Measurements from ENCODE around the gene LBHD2.

LBHD2 gene

GRCh38 chr14:103089386-103090335, 5.7 kb downstream of the LBHD2 start:
- Histone ChIP-seq H3K27me3 (ENCODE audit: control insufficient read depth in 5 of 5, insufficient read depth in 4 of 5, low read length in 5 of 5) (peaks cover 0 to 15% (median 4%) of the 10 kb centered on the region in 5 donors), H3K27ac (ENCODE audit: low read depth, low read length) (no peak overlapping the region)

GRCh38 chr14:103090481-103091020, 6.5 kb downstream of the LBHD2 start:
- H3K4me1 ChIP-seq (ENCODE audit: control insufficient read depth in 5 of 5, insufficient read depth in 5 of 5, low read length in 5 of 5), result peaks cover 0 to 23% (median 16%) of the 10 kb centered on the region in 5 donors
- H3K27me3 ChIP-seq (ENCODE audit: control insufficient read depth in 5 of 5, insufficient read depth in 4 of 5, low read length in 5 of 5), result peaks cover 0 to 8% (median 2%) of the 10 kb centered on the region in 5 donors
- no peak overlapping the region for H3K27ac ChIP-seq (ENCODE audit: low read depth, low read length)
- no peak overlapping the region for H3K9ac ChIP-seq (ENCODE audit: low read length in 5 of 5)
- no peak overlapping the region for H3K4me3 ChIP-seq (ENCODE audit: low read depth in 1 of 5, low read length in 5 of 5)
- H3K9me3 ChIP-seq (ENCODE audit: control insufficient read depth in 5 of 5, low read length in 5 of 5), result no peaks in the 10 kb centered on the region
- H3K36me3 ChIP-seq (ENCODE audit: control insufficient read depth in 5 of 5, insufficient read depth in 5 of 5, low read length in 5 of 5), result no peaks in the 10 kb centered on the region

More at GRCh38 chr14:103089386-103090335, 5.7 kb downstream of the LBHD2 start:
- Histone ChIP-seq H3K4me3 (ENCODE audit: low read depth in 1 of 5, low read length in 5 of 5) (no peak overlapping the region), H3K9ac (ENCODE audit: low read length in 5 of 5) (no peak overlapping the region), H3K36me3 (ENCODE audit: control insufficient read depth in 5 of 5, insufficient read depth in 5 of 5, low read length in 5 of 5) (no peaks in the 10 kb centered on the region), H3K4me1 (ENCODE audit: control insufficient read depth in 5 of 5, insufficient read depth in 5 of 5, low read length in 5 of 5) (peaks cover 0 to 17% (median 14%) of the 10 kb centered on the region in 5 donors), H3K9me3 (ENCODE audit: control insufficient read depth in 5 of 5, low read length in 5 of 5) (no peaks in the 10 kb centered on the region)

DNA sequence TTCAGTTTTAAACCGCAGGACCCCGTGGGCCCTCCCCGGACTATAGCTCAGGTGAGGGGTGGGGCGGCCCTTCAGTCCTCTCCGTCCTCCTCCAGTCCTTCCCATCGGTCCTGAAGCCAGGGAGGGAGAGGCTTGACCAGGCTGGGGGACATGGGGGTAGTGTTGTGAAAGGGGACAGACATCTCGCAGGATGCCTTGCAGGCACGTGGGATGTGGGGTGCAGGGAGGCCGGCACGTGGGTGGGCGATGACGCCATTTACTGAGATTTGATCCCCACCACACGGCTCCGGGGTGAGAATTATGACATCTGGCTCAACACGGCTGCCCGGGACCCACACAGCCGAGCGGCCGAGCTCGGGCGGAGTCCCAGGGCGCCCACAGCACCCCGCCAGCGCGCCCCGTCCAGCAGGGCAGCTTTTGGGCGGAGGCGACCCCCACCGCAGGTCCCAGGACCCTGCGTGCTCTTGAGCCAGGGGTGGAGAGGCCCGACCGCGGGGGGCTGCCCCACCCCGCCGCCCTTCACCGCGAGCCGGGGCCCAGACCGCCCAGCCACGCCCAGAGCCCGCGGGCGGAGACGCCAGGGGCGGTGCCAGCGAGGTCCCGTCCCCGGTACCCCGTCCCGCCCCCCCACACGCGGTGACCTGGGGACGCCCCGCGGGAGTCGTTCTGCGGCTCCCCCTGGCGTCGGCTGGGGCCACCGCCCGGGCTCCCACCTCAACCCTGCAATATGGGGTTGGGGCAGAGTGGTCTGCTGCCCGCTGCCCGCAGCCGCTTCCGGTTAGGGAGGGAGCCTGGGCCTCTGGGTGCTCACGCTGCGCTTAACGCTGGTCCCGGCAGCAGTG, 7.3 kb downstream of the LBHD2 start:
- Histone ChIP-seq H3K36me3 (ENCODE audit: control insufficient read depth in 5 of 5, insufficient read depth in 5 of 5, low read length in 5 of 5) (no peaks in the 10 kb centered on the region), H3K4me1 (ENCODE audit: control insufficient read depth in 5 of 5, insufficient read depth in 5 of 5, low read length in 5 of 5) (peaks cover 0 to 23% (median 16%) of the 10 kb centered on the region in 5 donors), H3K4me3 (ENCODE audit: low read depth in 1 of 5, low read length in 5 of 5) (peak overlapping the region in 4 of 5 donors; percentile 44 to 66 (median 56)), H3K9me3 (ENCODE audit: control insufficient read depth in 5 of 5, low read length in 5 of 5) (no peaks in the 10 kb centered on the region), H3K27me3 (ENCODE audit: control insufficient read depth in 5 of 5, insufficient read depth in 4 of 5, low read length in 5 of 5) (peaks cover 0 to 8% (median 2%) of the 10 kb centered on the region in 5 donors), H3K9ac (ENCODE audit: low read length in 5 of 5) (peak overlapping the region in 3 of 5 donors; percentile 48 to 71 (median 66)), H3K27ac (ENCODE audit: low read depth, low read length) (peak overlapping the region; percentile 23)

DNA sequence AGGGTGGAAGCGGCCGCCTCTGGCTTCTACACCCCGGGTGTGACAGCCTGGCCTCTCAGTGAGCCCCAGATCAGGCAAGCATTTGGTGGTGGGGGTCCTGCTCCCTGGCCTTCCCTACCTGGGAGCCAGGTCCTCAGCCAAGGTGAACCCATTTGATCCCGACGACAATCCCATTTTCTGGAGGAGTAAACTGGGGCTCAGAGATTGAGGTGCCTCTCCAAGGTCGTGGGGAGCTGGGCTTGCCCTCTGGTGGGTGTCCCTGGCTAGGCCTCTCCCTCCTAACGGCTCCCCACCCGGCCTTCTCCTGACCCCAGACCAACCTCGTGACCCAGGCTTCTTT, 7.8 kb downstream of the LBHD2 start:
- Histone ChIP-seq H3K4me3 (ENCODE audit: low read depth in 1 of 5, low read length in 5 of 5) (peak overlapping the region in 4 of 5 donors; percentile 44 to 66 (median 56)), H3K9me3 (ENCODE audit: control insufficient read depth in 5 of 5, low read length in 5 of 5) (no peaks in the 10 kb centered on the region), H3K36me3 (ENCODE audit: control insufficient read depth in 5 of 5, insufficient read depth in 5 of 5, low read length in 5 of 5) (no peaks in the 10 kb centered on the region), H3K4me1 (ENCODE audit: control insufficient read depth in 5 of 5, insufficient read depth in 5 of 5, low read length in 5 of 5) (peaks cover 0 to 23% (median 16%) of the 10 kb centered on the region in 5 donors), H3K27ac (ENCODE audit: low read depth, low read length) (peak overlapping the region; percentile 23), H3K27me3 (ENCODE audit: control insufficient read depth in 5 of 5, insufficient read depth in 4 of 5, low read length in 5 of 5) (peaks cover 0 to 5% (median under 1%) of the 10 kb centered on the region in 5 donors), H3K9ac (ENCODE audit: low read length in 5 of 5) (peak overlapping the region in 2 of 5 donors; percentile 48 to 71)

DNA sequence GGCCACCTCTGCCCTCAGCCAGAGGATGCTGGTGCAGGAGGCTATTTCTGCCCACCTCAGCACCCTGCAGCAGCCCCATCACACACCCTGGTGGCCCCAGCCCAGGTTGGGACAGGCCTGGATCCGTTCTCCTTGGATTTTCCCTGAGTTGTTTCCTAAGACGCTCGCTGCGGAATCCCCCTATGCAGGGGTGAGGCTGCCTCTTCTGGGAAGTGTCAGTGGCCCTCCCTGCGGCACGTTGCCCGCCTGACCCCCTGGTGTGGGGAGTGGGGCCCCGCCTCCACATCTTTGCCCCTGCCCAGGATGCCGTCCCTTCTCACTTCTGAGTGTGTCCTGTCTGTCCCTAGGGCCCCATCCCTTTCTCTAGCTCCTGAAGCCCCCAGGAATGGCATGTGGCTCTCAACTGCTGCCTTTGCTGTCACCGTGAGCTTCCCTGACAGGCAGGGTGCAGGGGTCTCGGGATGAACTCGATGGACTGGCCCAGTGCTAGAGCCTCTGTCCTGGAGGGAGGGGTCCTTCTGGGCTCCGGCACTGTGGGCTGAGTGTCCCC, 9.9 kb downstream of the LBHD2 start:
- Histone ChIP-seq H3K27ac (ENCODE audit: low read depth, low read length) (no peak overlapping the region), H3K9me3 (ENCODE audit: control insufficient read depth in 5 of 5, low read length in 5 of 5) (no peaks in the 10 kb centered on the region), H3K4me1 (ENCODE audit: control insufficient read depth in 5 of 5, insufficient read depth in 5 of 5, low read length in 5 of 5) (peaks cover 0 to 23% (median 16%) of the 10 kb centered on the region in 5 donors), H3K9ac (ENCODE audit: low read length in 5 of 5) (no peak overlapping the region), H3K4me3 (ENCODE audit: low read depth in 1 of 5, low read length in 5 of 5) (peak overlapping the region in 1 of 5 donors; percentile 14), H3K36me3 (ENCODE audit: control insufficient read depth in 5 of 5, insufficient read depth in 5 of 5, low read length in 5 of 5) (no peaks in the 10 kb centered on the region), H3K27me3 (ENCODE audit: control insufficient read depth in 5 of 5, insufficient read depth in 4 of 5, low read length in 5 of 5) (peaks cover 0 to 5% (median 0%) of the 10 kb centered on the region in 5 donors)

- H3K27ac ChIP-seq (ENCODE audit: low read depth, low read length), result peak within 1 kb of the TSS; percentile 37
- peaks cover 0 to 5% (median 3%) of the 10 kb centered on the region in 5 donors for H3K27me3 ChIP-seq (ENCODE audit: control insufficient read depth in 5 of 5, insufficient read depth in 4 of 5, low read length in 5 of 5)
- no peaks in the 10 kb centered on the region for H3K9me3 ChIP-seq (ENCODE audit: control insufficient read depth in 5 of 5, low read length in 5 of 5)
- H3K36me3 ChIP-seq (ENCODE audit: control insufficient read depth in 5 of 5, insufficient read depth in 5 of 5, low read length in 5 of 5), result no peaks in the 10 kb centered on the region
- H3K4me3 ChIP-seq (ENCODE audit: low read depth in 1 of 5, low read length in 5 of 5), result peak within 1 kb of the TSS in 3 of 5 donors; percentile 14 to 29 (median 22)
- H3K4me1 ChIP-seq (ENCODE audit: control insufficient read depth in 5 of 5, insufficient read depth in 5 of 5, low read length in 5 of 5), result peaks cover 0 to 27% (median 16%) of the 10 kb centered on the region in 5 donors
- peak within 1 kb of the TSS in 2 of 5 donors; percentile 23 to 43 for H3K9ac ChIP-seq (ENCODE audit: low read length in 5 of 5)
Measured at GRCh38 chr14:103094406-103095209, 10.6 kb downstream of the LBHD2 start, which contains the start of gene EXOC3L4. TSS of gene EXOC3L4 (plus strand) at chr14:103094725. CDS start at chr14:103100220, 5,495 bp downstream.

- H3K9me3 ChIP-seq (ENCODE audit: control insufficient read depth in 5 of 5, low read length in 5 of 5), result no peaks in the 10 kb centered on the region
- H3K4me3 ChIP-seq (ENCODE audit: low read depth in 1 of 5, low read length in 5 of 5), result peak overlapping the region in 2 of 5 donors; percentile 14 to 29
- peaks cover 2 to 10% (median 6%) of the 10 kb centered on the region in 5 donors for H3K27me3 ChIP-seq (ENCODE audit: control insufficient read depth in 5 of 5, insufficient read depth in 4 of 5, low read length in 5 of 5)
- peak overlapping the region in 1 of 5 donors; percentile 43 for H3K9ac ChIP-seq (ENCODE audit: low read length in 5 of 5)
- H3K36me3 ChIP-seq (ENCODE audit: control insufficient read depth in 5 of 5, insufficient read depth in 5 of 5, low read length in 5 of 5), result no peaks in the 10 kb centered on the region
- H3K27ac ChIP-seq (ENCODE audit: low read depth, low read length), result no peak overlapping the region
- peaks cover 0 to 27% (median 16%) of the 10 kb centered on the region in 5 donors for H3K4me1 ChIP-seq (ENCODE audit: control insufficient read depth in 5 of 5, insufficient read depth in 5 of 5, low read length in 5 of 5)
Measured at GRCh38 chr14:103095210-103095778, 11.3 kb downstream of the LBHD2 start.

- Histone ChIP-seq H3K36me3 (ENCODE audit: control insufficient read depth in 5 of 5, insufficient read depth in 5 of 5, low read length in 5 of 5) (no peaks in the 10 kb centered on the region), H3K4me3 (ENCODE audit: low read depth in 1 of 5, low read length in 5 of 5) (no peak overlapping the region), H3K9ac (ENCODE audit: low read length in 5 of 5) (no peak overlapping the region), H3K27me3 (ENCODE audit: control insufficient read depth in 5 of 5, insufficient read depth in 4 of 5, low read length in 5 of 5) (peaks cover 7 to 14% (median 9%) of the 10 kb centered on the region in 5 donors), H3K27ac (ENCODE audit: low read depth, low read length) (no peak overlapping the region), H3K9me3 (ENCODE audit: control insufficient read depth in 5 of 5, low read length in 5 of 5) (no peaks in the 10 kb centered on the region), H3K4me1 (ENCODE audit: control insufficient read depth in 5 of 5, insufficient read depth in 5 of 5, low read length in 5 of 5) (peaks cover 0 to 19% (median 9%) of the 10 kb centered on the region in 5 donors)
Measured at GRCh38 chr14:103096387-103096786, 12.4 kb downstream of the LBHD2 start.
